ENCODE results near the gene ERBIN.
"Not testable (repeated sequence)": the region's sequence is repeated elsewhere in the genome, so short reads cannot be mapped to it uniquely, and the experiment has no call there.

The ERBIN gene

GRCh38 chr5:66021585-66021984 lies 95.2 kb downstream of the ERBIN start:
- no peak for TF ChIP-seq ZNF274 (IDR thresholded peaks at IDR 0.05; ENCODE audit: low read depth, low read length)
- no peak for TF ChIP-seq YY1 (IDR thresholded peaks at IDR 0.05; ENCODE audit: insufficient read depth, insufficient read length)
- no peak for TF ChIP-seq SUZ12 (IDR thresholded peaks at IDR 0.05; ENCODE audit: extremely low read depth, insufficient read depth, insufficient read length)
- no peak for DNase-seq (ENCODE audit: low read depth, low spot score)
- Histone ChIP-seq H3K27me3 (ENCODE audit: insufficient read depth, insufficient read length) (no peaks in the 10 kb centered on the region), H3K36me3 (ENCODE audit: insufficient read depth, insufficient read length, low read length) (peaks cover 13% of the 10 kb centered on the region), H3K9me3 (ENCODE audit: insufficient read depth, low read length) (no peaks in the 10 kb centered on the region), H3K4me3 (ENCODE audit: insufficient read length, low read depth) (no peak overlapping the region), H3K4me1 (ENCODE audit: insufficient read depth, insufficient read length) (no peaks in the 10 kb centered on the region), H3K9ac (ENCODE audit: insufficient read length, low read depth) (no peak overlapping the region)

GRCh38 chr5:66039296-66039695 lies 112.9 kb downstream of the ERBIN start:
- no peak for DNase-seq (ENCODE audit: low read depth, low spot score)
- peaks cover 19% of the 10 kb centered on the region for H3K36me3 ChIP-seq (ENCODE audit: insufficient read depth, insufficient read length, low read length)
- no peaks in the 10 kb centered on the region for H3K27me3 ChIP-seq (ENCODE audit: insufficient read depth, insufficient read length)
- H3K9ac ChIP-seq (ENCODE audit: insufficient read length, low read depth), result no peak overlapping the region
- no peaks in the 10 kb centered on the region for H3K9me3 ChIP-seq (ENCODE audit: insufficient read depth, low read length)
- H3K4me3 ChIP-seq (ENCODE audit: insufficient read length, low read depth), result no peak overlapping the region
- no peak for TF ChIP-seq YY1 (IDR thresholded peaks at IDR 0.05; ENCODE audit: insufficient read depth, insufficient read length)
- TF ChIP-seq SUZ12 (IDR thresholded peaks at IDR 0.05; ENCODE audit: extremely low read depth, insufficient read depth, insufficient read length), result no peak
- no peak for TF ChIP-seq ZNF274 (IDR thresholded peaks at IDR 0.05; ENCODE audit: low read depth, low read length)
- H3K4me1 ChIP-seq (ENCODE audit: insufficient read depth, insufficient read length), result no peaks in the 10 kb centered on the region

GRCh38 chr5:66039701-66040100 lies 113.3 kb downstream of the ERBIN start:
- no peak overlapping the region for H3K4me3 ChIP-seq (ENCODE audit: insufficient read length, low read depth)
- no peak for TF ChIP-seq ZNF274 (IDR thresholded peaks at IDR 0.05; ENCODE audit: low read depth, low read length)
- no peak for TF ChIP-seq YY1 (IDR thresholded peaks at IDR 0.05; ENCODE audit: insufficient read depth, insufficient read length)
- no peak for TF ChIP-seq SUZ12 (IDR thresholded peaks at IDR 0.05; ENCODE audit: extremely low read depth, insufficient read depth, insufficient read length)
- peaks cover 21% of the 10 kb centered on the region for H3K36me3 ChIP-seq (ENCODE audit: insufficient read depth, insufficient read length, low read length)
- no peaks in the 10 kb centered on the region for H3K9me3 ChIP-seq (ENCODE audit: insufficient read depth, low read length)
- no peak overlapping the region for H3K9ac ChIP-seq (ENCODE audit: insufficient read length, low read depth)
- H3K4me1 ChIP-seq (ENCODE audit: insufficient read depth, insufficient read length), result no peaks in the 10 kb centered on the region
- no peak for DNase-seq (ENCODE audit: low read depth, low spot score)
- no peaks in the 10 kb centered on the region for H3K27me3 ChIP-seq (ENCODE audit: insufficient read depth, insufficient read length)

GRCh38 chr5:66041627-66042026 lies 115.3 kb downstream of the ERBIN start:
- Histone ChIP-seq H3K4me3 (ENCODE audit: insufficient read length, low read depth) (no peak overlapping the region), H3K36me3 (ENCODE audit: insufficient read depth, insufficient read length, low read length) (peaks cover 30% of the 10 kb centered on the region), H3K27me3 (ENCODE audit: insufficient read depth, insufficient read length) (no peaks in the 10 kb centered on the region), H3K4me1 (ENCODE audit: insufficient read depth, insufficient read length) (no peaks in the 10 kb centered on the region), H3K9ac (ENCODE audit: insufficient read length, low read depth) (no peak overlapping the region), H3K9me3 (ENCODE audit: insufficient read depth, low read length) (no peaks in the 10 kb centered on the region)
- no peak for DNase-seq (ENCODE audit: low read depth, low spot score)
- TF ChIP-seq SUZ12 (IDR thresholded peaks at IDR 0.05; ENCODE audit: extremely low read depth, insufficient read depth, insufficient read length) (no peak), YY1 (IDR thresholded peaks at IDR 0.05; ENCODE audit: insufficient read depth, insufficient read length) (no peak), ZNF274 (IDR thresholded peaks at IDR 0.05; ENCODE audit: low read depth, low read length) (no peak)

- DNase-seq (ENCODE audit: low read depth, low spot score), result no peak
- Histone ChIP-seq H3K4me3 (ENCODE audit: insufficient read length, low read depth) (no peak overlapping the region), H3K36me3 (ENCODE audit: insufficient read depth, insufficient read length, low read length) (peaks cover 19% of the 10 kb centered on the region), H3K4me1 (ENCODE audit: insufficient read depth, insufficient read length) (no peaks in the 10 kb centered on the region), H3K9ac (ENCODE audit: insufficient read length, low read depth) (no peak overlapping the region), H3K9me3 (ENCODE audit: insufficient read depth, low read length) (no peaks in the 10 kb centered on the region), H3K27me3 (ENCODE audit: insufficient read depth, insufficient read length) (no peaks in the 10 kb centered on the region)
- no peak for TF ChIP-seq SUZ12 (IDR thresholded peaks at IDR 0.05; ENCODE audit: extremely low read depth, insufficient read depth, insufficient read length)
- TF ChIP-seq YY1 (IDR thresholded peaks at IDR 0.05; ENCODE audit: insufficient read depth, insufficient read length), result no peak
- TF ChIP-seq ZNF274 (IDR thresholded peaks at IDR 0.05; ENCODE audit: low read depth, low read length), result no peak
Measured at GRCh38 chr5:66057239-66057638, 130.9 kb downstream of the ERBIN start.

- H3K4me3 ChIP-seq (ENCODE audit: insufficient read length, low read depth); H3K9me3 ChIP-seq (ENCODE audit: insufficient read depth, low read length); H3K27me3 ChIP-seq (ENCODE audit: insufficient read depth, insufficient read length); H3K9ac ChIP-seq (ENCODE audit: insufficient read length, low read depth); DNase-seq (ENCODE audit: low read depth, low spot score); H3K36me3 ChIP-seq (ENCODE audit: insufficient read depth, insufficient read length, low read length); H3K4me1 ChIP-seq (ENCODE audit: insufficient read depth, insufficient read length): not testable (repeated sequence)
Measured at GRCh38 chr5:66061320-66061719, 134.9 kb downstream of the ERBIN start.

GRCh38 chr5:66063061-66063460 lies 136.7 kb downstream of the ERBIN start:
- DNase-seq (ENCODE audit: low read depth, low spot score); H3K36me3 ChIP-seq (ENCODE audit: insufficient read depth, insufficient read length, low read length): not testable (repeated sequence)

GRCh38 chr5:66066826-66067225 lies 140.5 kb downstream of the ERBIN start:
- Histone ChIP-seq H3K9ac (ENCODE audit: insufficient read length, low read depth) (no peak overlapping the region), H3K4me1 (ENCODE audit: insufficient read depth, insufficient read length) (no peaks in the 10 kb centered on the region), H3K4me3 (ENCODE audit: insufficient read length, low read depth) (no peak overlapping the region), H3K9me3 (ENCODE audit: insufficient read depth, low read length) (no peaks in the 10 kb centered on the region), H3K27me3 (ENCODE audit: insufficient read depth, insufficient read length) (no peaks in the 10 kb centered on the region), H3K36me3 (ENCODE audit: insufficient read depth, insufficient read length, low read length) (no peaks in the 10 kb centered on the region)
- DNase-seq (ENCODE audit: low read depth, low spot score), result no peak
- no peak for TF ChIP-seq YY1 (IDR thresholded peaks at IDR 0.05; ENCODE audit: insufficient read depth, insufficient read length)
- no peak for TF ChIP-seq SUZ12 (IDR thresholded peaks at IDR 0.05; ENCODE audit: extremely low read depth, insufficient read depth, insufficient read length)
- TF ChIP-seq ZNF274 (IDR thresholded peaks at IDR 0.05; ENCODE audit: low read depth, low read length), result no peak

More at GRCh38 chr5:66063061-66063460, 136.7 kb downstream of the ERBIN start:
- H3K9me3 ChIP-seq (ENCODE audit: insufficient read depth, low read length); H3K9ac ChIP-seq (ENCODE audit: insufficient read length, low read depth); H3K4me1 ChIP-seq (ENCODE audit: insufficient read depth, insufficient read length); H3K4me3 ChIP-seq (ENCODE audit: insufficient read length, low read depth); H3K27me3 ChIP-seq (ENCODE audit: insufficient read depth, insufficient read length): not testable (repeated sequence)

Data from NT2/D1 (cell line).